GM18502 (cell line): Measurements from ENCODE around the gene CAMTA1.

Source experiments
- ATAC-seq: cut with Tn5 transposase; IDR thresholded peaks from one replicate; pipeline ENCODE4 v1.9.1; 2021; ENCODE audit warnings: mild to moderate bottlenecking; ENCODE audit not compliant: unreplicated experiment, poor library complexity

Gene CAMTA1

GRCh38 chr1:6776389-6776788 is 8.9 kb upstream of the CAMTA1 start:
- ATAC-seq: no peak

- ATAC-seq: no peak
Measured at GRCh38 chr1:6776895-6777294, 8.4 kb upstream of the CAMTA1 start.

GRCh38 chr1:6777813-6778212 is 7.4 kb upstream of the CAMTA1 start:
- ATAC-seq: no peak

- no peak for ATAC-seq
Measured at GRCh38 chr1:6779089-6779805, 6.0 kb upstream of the CAMTA1 start.

GRCh38 chr1:6782151-6782550 is 3.1 kb upstream of the CAMTA1 start:
- ATAC-seq: no peak

- ATAC-seq: no peak
Measured at GRCh38 chr1:6783221-6783620, 2.0 kb upstream of the CAMTA1 start.

GRCh38 chr1:6783936-6784559 is 1.2 kb upstream of the CAMTA1 start:
- ATAC-seq: peak; percentile 7

- ATAC-seq: peak; percentile 74
Measured at GRCh38 chr1:6784560-6785317, 515 bp upstream of the CAMTA1 start.

- ATAC-seq: no peak
Measured at GRCh38 chr1:6785728-6786505, 663 bp downstream of the CAMTA1 start.

GRCh38 chr1:6788946-6789345 is 3.7 kb downstream of the CAMTA1 start:
- no peak for ATAC-seq

- ATAC-seq: no peak
Measured at GRCh38 chr1:6790146-6790545, 4.9 kb downstream of the CAMTA1 start.

GRCh38 chr1:6794164-6794563 is 8.9 kb downstream of the CAMTA1 start:
- no peak for ATAC-seq

- no peak for ATAC-seq
Measured at GRCh38 chr1:6795203-6795602, 9.9 kb downstream of the CAMTA1 start.

- no peak for ATAC-seq
Measured at GRCh38 chr1:6795661-6796060, 10.4 kb downstream of the CAMTA1 start.

- no peak for ATAC-seq
Measured at GRCh38 chr1:6796095-6796494, 10.8 kb downstream of the CAMTA1 start.

- no peak for ATAC-seq
Measured at GRCh38 chr1:6799499-6799898, 14.2 kb downstream of the CAMTA1 start.

GRCh38 chr1:6800745-6801144 is 15.5 kb downstream of the CAMTA1 start:
- ATAC-seq: no peak

- no peak for ATAC-seq
Measured at GRCh38 chr1:6801199-6801598, 15.9 kb downstream of the CAMTA1 start.

- ATAC-seq: no peak
Measured at GRCh38 chr1:6801966-6802365, 16.7 kb downstream of the CAMTA1 start.

GRCh38 chr1:6802454-6802853 is 17.2 kb downstream of the CAMTA1 start:
- ATAC-seq: no peak

GRCh38 chr1:6802893-6803292 is 17.6 kb downstream of the CAMTA1 start:
- ATAC-seq: no peak
